ENCODE measurements around the gene ADAMTS18.
"Not testable (repeated sequence)": the region's sequence is repeated elsewhere in the genome, so short reads cannot be mapped to it uniquely, and the experiment has no call there.

DNA sequence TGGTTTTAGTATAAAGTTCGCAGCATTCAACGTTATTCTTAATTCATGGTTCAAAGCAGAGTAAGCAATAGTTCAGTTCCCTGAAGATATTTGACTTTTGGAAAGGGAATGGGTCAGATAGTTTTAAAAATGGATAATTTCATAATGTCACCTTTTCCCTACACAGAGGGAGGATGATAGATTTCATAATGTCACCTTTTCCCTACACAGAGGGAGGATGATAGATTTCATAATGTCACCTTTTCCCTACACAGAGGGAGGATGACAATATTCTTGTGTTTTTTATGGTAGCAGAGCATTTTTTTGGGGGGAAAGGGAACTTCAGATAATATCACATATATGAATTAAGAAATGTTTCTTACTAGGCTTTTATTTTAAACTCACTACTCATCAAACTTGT lies 159.5 kb downstream of the ADAMTS18 start:
- not testable (repeated sequence) for TF ChIP-seq CTCF (IDR thresholded peaks at IDR 0.05 in 2 of 3, conservative IDR thresholded peaks at IDR 0.05 in 1 of 3; ENCODE audit: insufficient read depth in 2 of 3, low read depth in 1 of 3, low read length in 3 of 3); NFIC (IDR thresholded peaks at IDR 0.05); COPS2 (conservative IDR thresholded peaks at IDR 0.05); PHTF2 (CRISPR knock-in tag; IDR thresholded peaks at IDR 0.05); FOSL1 (tag; conservative IDR thresholded peaks at IDR 0.05); POLR2AphosphoS2 (IDR thresholded peaks at IDR 0.05; ENCODE audit: low read length)
- TF ChIP-seq, protein P1, sequence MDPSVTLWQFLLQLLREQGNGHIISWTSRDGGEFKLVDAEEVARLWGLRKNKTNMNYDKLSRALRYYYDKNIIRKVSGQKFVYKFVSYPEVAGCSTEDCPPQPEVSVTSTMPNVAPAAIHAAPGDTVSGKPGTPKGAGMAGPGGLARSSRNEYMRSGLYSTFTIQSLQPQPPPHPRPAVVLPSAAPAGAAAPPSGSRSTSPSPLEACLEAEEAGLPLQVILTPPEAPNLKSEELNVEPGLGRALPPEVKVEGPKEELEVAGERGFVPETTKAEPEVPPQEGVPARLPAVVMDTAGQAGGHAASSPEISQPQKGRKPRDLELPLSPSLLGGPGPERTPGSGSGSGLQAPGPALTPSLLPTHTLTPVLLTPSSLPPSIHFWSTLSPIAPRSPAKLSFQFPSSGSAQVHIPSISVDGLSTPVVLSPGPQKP (CRISPR knock-in tag; IDR thresholded peaks at IDR 0.05) = not testable (repeated sequence)
- TF ChIP-seq, protein P2, sequence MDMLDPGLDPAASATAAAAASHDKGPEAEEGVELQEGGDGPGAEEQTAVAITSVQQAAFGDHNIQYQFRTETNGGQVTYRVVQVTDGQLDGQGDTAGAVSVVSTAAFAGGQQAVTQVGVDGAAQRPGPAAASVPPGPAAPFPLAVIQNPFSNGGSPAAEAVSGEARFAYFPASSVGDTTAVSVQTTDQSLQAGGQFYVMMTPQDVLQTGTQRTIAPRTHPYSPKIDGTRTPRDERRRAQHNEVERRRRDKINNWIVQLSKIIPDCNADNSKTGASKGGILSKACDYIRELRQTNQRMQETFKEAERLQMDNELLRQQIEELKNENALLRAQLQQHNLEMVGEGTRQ (CRISPR knock-in tag; IDR thresholded peaks at IDR 0.05) = not testable (repeated sequence)
